HG03442 (cell line): ENCODE measurements around the gene TAS2R3.

ENCODE experiments used
- ATAC-seq: cut with Tn5 transposase; IDR thresholded peaks from one replicate; pipeline ENCODE4 v1.9.1; 2021; ENCODE audit warnings: mild to moderate bottlenecking, moderate library complexity; ENCODE audit not compliant: unreplicated experiment

TAS2R3 gene

GRCh38 chr7:141785706-141786552 lies 22.0 kb downstream of the TAS2R3 start:
- peak; percentile 83 for ATAC-seq

GRCh38 chr7:141788296-141788695 lies 24.4 kb downstream of the TAS2R3 start:
- ATAC-seq = no peak

GRCh38 chr7:141789917-141790316 lies 26.0 kb downstream of the TAS2R3 start, which contains the start of gene TAS2R5:
TAS2R5 (plus strand) TSS chr7:141790217; CDS start chr7:141790362, 145 bp downstream.
- ATAC-seq = no peak

GRCh38 chr7:141792526-141792925 lies 28.6 kb downstream of the TAS2R3 start:
- no peak for ATAC-seq
